Stimulated activated CD4-positive, alpha-beta T cell treated with anti-CD3 and anti-CD28 coated beads, Interleukin-2, amount 100 ng/mL, for 4 hours (primary cell): Measurements from ENCODE around the gene AGXT.
"Not testable (repeated sequence)": the region's sequence is repeated elsewhere in the genome, so short reads cannot be mapped to it uniquely, and the experiment has no call there.

Experiments used
- DNase-seq: peaks from one replicate; pipeline ENCODE4 v3.0.0-alpha.2; 2020; ENCODE audit warnings: low read depth

The AGXT gene

DNA sequence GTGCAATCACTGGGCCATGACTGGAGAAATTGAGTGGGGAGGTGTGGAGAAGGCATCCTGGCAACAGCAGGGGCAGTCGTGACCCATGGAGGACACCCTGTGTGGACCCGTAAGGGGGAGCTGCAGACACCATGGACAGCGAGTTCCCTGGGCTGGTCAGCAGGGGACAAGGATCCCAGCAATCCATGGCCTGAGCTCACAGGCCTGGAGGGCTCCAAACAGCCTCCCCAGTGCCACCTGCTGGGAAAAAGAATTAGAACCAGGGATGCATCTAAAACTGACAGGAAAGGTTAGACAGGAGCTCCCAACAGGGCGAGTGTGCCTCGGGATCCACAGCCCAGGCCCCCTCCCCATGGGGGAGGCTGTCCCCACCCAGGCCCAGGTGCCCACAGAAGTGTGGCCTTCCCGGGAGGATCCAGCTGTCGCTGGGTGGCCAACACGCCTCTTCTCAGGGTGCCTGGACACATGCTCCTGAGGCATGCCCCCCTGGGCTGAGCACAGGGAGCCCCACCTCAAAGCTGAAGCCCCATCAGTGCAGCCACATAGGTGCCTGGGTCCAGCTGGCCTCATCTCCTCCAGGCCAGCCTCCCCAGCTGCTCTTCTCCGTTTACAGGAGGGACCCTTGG, 28.1 kb upstream of the AGXT start:
- no peak for DNase-seq

DNA sequence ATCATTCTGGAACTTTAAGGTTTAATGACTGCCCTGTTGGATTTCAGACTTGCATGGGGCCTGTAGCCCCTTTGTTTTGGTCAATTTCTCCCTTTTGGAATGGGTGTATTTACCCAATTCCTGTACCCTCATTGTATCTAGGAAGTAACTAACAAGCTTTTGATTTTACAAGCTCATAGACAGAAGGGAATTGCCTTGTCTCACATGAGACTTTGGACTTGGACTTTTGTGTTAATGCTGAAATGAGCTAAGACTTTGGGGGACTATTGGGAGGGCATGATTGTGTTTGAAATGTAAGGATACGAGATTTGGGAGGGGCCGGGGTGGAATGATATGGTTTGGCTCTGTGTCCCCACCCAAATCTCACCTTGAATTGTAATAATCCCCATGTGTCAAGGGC, 22.3 kb upstream of the AGXT start:
- DNase-seq: not testable (repeated sequence)

DNA sequence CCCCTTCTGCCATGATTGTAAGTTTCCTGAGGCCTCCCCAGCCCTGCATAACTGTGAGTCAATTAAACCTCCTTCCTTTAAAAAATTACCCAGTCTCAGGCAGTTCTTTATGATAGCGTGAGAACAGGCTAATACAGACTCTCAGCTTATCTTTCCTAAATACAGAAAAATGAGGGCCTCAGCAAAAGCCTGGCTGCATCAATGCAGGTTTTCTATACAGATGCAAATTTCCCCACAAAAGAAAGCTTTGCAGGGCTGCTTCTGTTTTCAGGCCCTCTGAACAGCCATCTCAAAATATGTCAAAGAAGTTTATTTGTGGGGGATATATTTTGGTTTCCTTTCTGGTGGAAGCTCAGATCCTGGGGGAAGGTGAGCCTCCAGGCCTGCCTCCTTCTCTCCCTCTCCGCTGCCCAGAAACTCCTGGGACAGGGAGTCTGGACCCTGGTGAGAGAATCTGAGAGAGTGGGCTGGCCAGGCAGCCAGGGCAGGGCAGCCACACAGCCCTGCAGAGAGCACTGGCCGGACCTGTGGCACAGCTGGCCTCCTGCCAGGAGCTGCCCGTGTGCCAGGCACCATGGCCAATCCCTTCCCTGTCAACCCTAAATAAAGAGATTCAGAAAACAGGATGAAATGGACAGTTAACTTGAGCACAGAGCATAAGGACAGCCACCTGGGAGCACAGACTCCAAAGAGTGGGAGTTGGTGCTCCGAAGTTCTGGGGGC, 21.6 kb upstream of the AGXT start:
- DNase-seq: no peak

DNA sequence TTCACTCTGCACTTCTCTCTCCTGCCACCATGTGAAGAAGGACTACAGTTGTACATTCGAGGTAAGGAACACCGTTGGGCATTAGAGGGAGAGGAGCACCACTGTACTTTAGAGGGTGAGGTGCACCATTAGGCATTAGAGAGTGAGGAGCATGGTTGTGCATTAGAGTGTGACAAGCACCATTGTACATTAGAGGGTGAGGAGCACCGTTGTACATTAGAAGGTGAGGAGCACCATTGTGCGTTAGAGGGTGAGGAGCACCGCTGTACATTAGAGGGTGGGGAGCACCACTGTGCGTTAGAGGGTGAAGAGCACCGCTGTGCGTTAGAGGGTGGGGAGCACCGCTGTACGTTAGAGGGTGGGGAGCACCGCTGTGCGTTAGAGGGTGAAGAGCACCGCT, 20.8 kb upstream of the AGXT start:
- DNase-seq: no peak

DNA sequence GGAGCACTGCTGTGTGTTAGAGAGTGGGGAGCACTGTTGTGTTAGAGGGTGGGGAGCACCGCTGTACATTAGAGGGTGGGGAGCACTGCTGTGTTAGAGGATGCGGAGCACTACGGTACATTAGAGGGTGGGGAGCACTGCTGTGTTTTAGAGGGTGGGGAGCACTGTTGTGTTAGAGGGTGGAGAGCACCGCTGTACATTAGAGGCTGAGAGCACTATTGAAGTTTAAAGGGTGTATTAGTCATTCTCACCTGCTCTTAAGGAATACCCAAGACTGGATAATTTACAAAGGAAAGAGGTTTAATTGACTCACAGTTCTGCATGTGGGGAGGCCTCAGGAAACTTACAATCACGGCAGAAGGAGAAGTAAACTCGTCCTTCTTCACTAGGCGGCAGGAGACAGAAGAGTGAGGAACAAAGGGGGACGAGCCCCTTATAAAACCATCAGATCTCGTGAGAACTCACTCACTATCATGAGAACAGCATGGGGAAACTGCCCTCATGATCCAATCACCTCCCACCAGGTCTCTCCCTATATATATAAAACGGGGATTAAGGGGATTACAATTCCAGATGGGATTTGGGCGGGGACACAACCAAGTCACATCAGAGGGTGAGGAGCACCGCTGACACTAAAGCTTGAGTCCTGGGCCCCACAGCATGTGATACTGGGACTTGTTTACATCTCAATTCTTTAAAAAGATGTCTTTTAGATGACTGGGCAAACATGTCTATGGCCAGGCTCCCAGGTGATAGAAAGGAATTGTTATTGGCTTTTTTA, 19.5 kb upstream of the AGXT start:
- DNase-seq: no peak

DNA sequence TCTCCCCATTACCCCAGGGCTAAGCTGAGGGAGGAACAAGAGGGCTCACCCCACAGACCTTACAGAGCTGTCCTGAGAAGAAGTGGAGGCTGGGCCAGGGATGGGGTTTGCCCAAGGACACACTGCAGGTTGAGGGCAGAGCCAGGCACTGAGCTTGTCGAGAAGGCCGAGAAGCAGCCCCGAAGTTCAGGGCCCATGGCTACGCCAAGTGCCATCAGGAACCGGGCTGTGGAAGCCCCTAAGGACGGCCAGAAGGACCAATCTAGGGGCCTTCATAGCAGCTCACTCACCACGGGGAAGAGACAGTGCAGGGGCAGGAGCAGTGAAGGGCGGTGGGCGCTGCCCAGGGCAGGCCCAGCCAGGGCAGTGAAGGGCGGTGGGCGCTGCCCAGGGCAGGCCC, 18.6 kb upstream of the AGXT start:
- DNase-seq: no peak

DNA sequence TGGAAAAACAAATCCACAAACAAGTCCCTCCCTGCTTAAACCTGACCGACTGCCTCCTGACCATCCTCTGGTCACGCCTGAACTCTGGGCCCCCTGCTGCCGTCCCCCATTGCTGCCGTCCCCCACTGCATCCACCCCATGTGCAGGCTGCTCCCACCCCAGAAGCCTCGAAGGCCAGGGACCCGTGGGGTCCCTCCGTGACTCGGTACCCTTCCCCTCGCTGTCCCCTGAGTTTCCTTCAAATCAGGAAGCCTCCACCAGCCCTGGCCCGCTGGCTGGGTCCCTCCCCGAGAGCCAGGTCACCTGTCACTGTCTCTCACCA, 17.9 kb upstream of the AGXT start:
- DNase-seq: no peak

DNA sequence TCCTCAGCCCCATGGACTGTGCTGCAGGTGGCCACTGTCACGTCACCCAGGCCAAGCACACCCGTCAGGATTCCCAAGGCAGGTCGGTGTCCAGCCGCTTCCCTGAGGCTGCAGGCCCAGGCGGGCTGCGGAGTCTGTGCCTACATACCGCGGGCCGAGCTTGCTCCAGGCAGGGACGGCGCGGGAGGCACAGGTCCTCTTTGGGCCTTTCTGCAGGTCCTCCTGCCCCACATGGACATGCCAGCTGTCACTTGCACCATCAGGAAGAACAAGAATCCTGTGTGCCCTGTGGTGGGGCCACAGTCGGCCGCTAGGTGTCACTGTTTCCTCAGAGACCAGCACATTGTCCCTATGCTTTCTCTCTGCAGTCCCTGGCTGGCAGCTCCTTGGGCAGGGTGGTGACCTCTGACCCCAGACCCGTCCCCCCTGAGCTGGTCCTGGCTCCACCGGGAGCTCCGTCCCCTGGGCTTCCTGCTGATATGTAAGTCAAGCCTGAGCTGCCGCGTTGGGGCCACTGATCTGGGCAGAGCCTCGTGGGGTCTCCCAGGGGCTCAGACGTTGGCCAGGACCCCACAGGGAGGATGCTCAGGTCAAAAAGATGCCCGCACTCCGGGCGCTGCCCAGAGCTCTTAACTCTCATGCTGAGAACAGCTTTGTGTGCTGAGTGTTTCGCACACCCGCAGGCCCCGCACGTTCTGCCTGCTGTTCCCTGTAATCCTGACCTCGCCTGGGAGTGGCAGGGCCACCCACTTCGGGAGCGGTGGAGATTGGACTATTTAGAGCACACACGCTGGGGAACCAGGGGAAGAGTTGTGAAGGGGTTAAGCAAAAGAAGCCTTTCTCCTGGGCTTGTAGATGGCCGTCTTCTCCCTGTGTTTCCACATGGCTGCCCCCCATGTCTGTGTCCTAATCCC, 17.3 kb upstream of the AGXT start:
- peak; percentile 70 for DNase-seq

DNA sequence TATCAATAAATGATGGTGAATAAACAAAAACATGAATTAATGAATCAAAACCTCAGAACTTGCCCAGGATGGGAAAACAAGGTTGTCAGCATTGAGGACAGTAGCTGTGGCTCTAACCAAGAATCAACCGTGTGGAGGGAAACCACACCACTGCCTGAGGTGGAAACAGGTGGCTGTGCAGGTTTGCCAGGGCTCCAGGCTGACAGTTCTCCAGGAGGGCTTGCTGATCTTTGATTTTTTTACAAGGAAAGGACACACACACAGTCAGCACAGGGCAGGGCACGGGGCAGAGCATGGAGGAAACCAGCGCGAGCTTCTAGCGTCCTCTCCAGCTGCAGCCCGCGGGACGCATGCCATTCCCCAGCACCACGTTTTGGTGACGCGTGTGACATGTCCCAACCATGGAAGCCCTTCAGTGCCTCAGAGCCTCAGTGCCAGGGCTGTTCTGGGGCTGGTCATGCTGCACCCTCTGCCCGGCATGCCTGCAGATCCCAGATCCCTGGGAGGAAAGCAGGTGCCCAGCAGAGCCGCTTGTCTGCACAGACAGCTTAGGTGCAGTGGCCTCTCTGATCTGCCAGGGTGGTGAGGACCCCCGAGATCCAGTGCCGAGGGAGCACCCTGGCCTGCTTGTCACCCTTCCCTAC, 15.8 kb upstream of the AGXT start:
- DNase-seq: no peak

DNA sequence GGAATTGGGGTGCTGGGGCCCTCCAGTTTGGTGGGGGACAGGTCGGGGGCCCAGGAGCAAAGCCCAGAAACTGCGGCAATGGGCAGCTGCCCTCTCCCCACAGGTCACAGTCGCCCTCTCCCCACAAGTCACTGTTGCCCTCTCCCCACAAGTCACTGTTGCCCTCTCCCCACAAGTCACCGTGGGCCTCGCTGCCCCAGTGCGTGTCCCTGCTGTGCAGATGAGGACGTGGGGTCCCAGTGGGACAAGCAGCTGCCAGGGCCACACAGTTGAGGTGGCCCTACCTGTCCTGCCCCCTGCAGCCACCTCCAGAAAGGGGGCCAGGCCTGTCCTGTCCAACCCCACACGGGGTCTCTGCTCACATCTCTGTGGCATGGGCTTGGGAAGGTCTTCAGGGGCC, 13.0 kb upstream of the AGXT start:
- no peak for DNase-seq

DNA sequence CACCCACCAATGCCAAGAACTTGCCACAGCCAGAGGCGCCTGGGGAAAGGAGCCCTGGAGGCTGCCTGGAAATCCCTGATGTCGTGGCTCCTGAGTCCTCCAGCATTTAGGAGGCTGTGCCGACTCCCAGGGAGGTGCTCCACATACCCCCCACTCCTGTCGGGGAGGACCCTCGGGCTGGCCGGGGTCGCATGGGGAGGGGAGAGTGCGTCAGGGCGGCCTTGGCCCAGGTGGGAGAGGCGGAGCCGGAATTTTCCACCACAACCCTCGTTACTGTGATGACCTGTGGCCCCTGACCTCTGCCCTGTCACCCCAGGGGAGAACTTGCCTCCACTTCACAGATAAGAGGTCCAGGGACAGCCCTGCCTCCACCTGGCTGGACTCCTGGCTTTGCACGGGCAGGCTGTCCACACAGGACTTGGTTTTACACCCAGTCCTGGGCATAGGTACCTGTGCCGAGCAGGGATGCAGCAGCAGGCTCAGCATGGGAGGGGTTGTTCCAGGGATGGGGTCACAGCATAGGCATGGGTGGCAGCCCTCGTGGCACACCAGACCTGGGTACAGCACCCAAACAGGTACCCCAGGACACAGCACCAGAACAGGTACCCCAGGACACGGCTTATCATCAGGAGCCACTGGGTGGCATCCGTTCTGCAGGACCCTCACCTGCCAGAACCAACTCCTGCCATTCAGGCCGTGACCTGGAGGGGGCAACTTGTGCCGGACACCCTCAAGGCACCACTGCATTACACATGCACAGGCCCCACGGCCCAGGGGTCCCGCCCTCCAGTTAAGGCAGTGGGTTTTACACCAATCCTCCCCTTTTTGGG, 12.3 kb upstream of the AGXT start:
- DNase-seq: no peak

DNA sequence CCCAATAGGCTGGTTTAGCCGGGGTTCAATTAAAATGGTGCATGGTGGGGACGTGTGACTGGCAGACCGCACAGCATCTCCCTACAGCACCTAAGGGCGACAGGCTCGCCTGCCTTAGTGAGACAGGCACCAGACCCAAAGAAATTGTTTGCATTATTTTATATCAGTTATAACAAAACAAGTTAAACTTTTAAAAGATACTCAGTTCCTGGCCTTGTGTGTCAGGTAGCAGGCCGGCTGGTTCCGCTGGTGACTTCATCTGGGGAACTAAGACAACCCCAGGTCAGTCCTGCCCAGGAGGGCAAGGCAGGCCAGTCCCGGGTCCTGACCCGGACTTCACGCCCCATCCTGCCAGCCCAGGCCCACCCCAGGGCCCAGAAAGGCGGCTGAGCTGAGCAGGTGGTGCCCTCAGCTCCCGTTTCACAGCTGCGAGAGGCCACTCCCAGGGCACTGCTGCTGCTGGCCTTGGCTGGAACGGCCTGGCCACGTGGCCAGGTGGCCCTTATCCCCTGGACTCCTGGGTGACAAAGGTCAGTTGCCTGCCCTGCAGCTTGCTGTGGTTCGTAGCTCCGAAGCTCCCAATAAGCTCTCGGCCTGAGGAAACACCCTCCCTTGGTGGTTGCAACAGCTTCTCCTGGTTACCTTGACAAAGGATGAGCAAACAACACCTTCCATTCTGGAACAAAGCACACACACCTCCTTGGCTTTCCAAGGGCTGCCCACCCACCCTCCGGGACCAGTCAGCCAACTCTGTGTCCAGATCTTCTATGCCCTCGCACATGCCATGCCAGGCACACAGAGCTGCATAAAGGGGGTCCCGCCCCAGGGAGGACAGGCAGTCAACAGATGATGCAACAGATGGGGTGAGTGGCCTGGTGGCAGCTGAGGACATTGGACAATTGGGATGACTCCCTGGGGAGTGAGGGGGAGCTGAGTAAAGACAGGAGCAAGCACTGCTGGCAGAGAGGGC, 11.3 kb upstream of the AGXT start:
- DNase-seq: no peak

DNA sequence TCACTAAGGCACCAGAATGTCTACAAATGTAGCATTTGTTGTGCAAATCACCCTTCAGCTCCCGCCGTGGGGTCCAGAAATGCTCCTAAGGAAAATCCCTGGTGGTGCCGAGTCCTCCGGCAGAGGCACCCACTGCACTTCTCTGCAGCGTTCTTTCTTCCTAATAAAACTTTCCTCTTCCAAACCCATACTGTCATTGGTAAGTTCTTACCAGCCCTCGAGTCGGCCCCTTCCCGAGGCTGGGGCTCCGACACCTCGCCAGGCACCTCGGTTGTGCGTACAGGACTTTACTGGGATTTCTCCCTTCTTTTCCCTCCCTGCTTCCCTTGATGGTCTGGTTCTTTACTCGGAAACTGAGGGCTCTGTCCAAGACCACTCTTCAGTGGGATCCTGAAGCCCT, 10.3 kb upstream of the AGXT start:
- DNase-seq: no peak

DNA sequence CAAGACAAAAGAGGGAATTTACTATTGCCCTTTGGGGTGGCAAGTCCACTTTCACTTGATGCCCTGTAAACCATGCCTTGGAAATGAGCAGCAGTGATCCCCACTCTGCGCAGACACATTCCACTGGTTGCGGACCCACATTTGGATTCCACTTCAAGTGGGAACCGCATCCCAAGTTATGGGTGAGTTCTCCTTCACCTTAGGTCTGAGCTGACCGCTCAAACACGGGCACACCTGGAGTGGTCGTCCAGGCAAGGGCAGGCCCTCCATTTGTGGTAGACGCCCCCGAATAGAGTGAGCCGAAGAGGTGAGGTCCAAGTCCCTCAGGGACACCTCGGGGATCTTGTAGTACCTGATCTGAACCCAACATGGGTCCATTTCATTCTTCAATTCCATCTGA, 9.8 kb upstream of the AGXT start:
- DNase-seq: no peak

DNA sequence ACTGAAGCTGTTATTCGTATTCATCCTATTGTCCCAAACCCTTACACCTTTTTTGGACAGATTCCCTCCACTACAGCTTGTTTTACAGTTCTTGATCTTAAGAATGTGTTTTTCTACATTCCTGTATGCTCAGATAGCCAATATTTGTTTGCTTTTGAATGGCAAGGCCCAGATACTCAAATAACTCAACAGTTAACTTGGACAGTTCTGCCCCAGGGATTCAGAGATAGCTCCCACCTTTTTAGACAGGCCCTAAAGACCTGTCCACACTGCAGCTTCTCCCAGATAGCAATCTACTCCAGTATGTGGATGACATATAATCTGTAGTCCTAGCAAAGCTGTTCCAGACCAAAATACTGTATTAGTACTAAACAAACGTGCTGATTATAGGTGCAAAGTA, 7.1 kb upstream of the AGXT start:
- no peak for DNase-seq

DNA sequence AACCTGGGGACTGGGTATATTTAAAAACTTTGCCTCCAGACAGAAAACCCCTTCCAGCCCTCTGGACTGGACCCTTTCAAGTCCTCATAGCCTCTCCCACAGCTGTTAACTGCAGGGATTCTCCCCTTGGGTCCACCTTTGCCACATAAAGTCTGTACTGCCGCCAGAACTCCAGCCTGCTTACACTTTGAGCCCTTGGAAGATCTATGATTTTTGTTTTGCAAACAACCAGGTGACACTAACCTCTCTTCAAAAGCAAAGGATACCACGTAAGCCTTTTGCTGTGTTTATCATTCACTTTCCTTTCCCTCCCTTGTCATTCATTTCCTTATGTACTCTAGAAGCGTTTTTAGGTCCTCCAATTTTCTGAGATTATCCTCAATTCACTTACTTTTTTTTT, 4.1 kb upstream of the AGXT start:
- DNase-seq: no peak

DNA sequence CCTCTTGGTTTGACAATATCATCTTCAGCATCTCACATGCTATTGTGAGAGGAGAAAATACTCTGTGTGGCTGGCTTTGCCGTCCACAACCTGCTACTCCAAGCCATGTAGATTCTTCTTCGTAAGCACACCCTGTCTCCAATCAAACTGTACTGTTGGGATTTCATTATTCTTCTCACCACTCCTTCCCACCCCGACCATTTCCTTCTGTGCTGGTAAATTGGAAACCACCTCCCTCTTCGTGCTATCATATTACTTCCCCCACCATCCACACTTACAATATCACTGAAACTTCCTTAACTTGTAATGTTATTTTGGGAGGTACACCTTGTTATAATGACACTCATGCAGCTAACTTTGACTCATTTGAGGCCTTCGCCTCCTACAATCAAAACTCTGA, 3.2 kb upstream of the AGXT start:
- DNase-seq: no peak

DNA sequence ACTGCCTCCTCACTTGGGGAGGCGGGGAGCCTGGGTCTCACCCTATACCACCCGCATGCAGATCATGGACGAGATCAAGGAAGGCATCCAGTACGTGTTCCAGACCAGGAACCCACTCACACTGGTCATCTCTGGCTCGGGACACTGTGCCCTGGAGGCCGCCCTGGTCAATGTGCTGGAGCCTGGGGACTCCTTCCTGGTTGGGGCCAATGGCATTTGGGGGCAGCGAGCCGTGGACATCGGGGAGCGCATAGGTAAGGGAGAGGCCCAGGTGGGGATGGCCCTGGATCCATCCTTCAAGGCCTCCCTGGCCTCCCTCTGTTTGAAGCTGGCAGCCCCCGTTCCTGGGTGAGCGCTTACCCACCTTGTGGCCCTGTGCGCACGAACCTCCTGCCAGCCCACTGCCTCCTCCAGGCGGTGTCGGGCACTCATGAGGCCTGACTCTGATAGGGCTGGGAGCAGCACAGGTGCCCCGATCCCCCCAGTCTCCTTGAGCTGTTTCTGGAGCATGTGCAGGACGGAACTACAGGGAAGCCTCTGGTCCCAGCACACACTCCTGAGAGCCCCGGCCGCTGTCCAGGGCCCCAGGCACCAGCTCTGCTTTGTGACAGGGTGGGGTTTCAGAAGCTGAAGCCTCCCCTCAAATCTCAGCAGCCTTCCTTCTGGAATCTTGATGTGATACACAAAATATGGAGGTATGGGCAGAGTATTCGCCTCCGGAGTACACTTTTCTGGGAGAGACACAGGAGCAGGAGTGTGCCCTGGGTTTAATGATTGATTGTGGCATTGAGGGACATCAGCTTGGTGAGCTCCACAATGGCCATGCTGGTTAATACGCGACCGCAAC, 708 bp downstream of the AGXT start:
- no peak for DNase-seq
